Measurements from ENCODE around the gene DDX25.
"Not testable (repeated sequence)": the region's sequence is repeated elsewhere in the genome, so short reads cannot be mapped to it uniquely, and the experiment has no call there.

Gene DDX25

DNA sequence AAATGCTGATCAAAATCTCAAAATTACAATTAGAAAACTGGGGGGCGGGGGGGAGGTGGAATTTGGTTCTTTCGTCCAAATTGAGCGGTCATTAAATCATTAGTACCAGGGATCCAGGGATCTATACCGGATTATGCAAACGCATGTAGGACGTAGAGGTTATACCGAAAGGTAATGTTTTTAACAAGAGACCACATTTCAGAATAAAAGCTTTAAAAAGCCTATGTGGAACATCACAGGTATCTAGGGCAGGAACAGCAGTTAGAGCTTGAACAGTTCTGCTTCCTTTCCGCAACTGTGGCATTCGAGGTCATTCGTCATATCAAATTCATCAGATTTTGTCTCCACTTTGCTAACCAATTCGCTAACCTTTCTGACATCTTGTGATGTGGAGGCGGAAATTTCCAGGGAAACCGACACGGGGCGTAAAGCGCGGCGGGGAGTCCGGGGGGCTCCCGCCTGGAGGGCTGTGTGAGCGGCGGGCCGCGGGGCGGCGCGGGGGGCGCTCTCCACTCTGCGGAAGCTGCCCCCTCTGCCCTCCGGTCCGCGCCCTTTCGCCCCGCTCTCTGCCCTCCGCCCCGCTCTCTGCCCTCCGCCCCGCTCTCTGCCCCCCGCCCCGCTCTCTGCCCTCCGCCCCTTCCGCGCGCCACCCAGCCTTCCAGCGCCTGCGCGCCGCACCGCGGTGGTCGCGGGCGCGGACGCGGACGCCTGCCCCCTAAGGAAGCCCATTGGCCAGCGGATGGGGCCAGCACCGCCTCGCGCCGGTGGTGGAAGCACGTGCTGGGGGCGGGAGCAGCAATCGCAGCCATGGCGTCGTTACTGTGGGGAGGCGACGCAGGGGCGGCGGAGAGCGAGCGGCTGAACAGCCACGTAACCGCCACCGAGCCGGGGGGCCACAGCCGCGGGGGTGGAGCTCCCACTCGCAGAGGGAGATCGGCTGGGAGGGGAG, at the start of gene DDX25:
Gene DDX25, plus strand, starts transcription at position 798 of the 949 bp plus-strand sequence. Its CDS starts 10 bp downstream, at position 808.
- DNase-seq = peak; percentile 47

DNA sequence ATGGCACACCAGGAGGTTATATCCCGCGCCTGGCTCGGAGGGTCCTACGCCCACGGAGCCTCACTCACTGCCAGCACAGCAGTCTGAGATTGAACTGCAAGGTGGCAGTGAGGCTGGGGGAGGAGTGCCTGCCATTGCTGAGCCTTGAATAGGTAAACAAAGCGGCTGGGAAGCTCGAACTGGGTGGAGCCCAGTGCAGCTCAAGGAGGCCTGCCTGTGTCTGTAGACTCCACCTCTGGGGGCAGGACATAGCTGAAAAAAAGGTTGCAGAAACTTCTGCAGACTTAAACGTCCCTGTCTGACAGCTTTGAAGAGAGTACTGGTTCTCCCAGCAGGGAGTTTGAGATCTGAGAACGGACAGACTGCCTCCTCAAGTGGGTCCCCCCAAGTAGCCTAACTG, 46.6 kb upstream of the DDX25 start:
- DNase-seq = not testable (repeated sequence)

DNA sequence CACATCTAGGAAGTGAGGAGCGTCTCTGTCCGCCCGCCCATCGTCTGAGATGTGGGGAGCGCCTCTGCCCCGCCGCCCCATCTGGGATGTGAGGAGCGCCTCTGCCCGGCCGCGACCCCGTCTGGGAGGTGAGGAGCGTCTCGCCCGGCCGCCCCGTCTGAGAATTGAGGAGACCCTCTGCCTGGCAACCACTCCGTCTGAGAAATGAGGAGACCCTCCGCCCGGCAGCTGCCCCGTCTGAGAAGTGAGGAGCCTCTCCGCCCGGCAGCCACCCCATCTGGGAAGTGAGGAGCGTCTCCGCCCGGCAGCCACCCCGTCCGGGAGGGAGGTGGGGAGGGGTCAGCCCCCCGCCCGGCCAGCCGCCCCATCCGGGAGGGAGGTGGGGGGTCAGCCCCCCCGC, 41.5 kb upstream of the DDX25 start:
- not testable (repeated sequence) for DNase-seq

DNA sequence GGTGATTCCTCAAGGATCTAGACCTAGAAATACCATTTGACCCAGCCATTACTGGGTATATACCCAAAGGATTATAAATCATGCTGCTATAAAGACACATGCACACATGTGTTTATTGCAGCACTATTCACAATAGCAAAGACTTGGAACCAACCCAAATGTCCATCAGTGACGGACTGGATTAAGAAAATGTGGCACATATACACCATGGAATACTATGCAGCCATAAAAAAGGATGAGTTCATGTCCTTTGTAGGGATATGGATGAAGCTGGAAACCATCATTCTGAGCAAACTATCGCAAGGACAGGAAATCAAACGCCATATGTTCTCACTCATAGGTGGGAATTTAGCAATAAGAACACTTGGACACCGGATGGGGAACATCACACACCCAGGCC, 39.0 kb upstream of the DDX25 start:
- DNase-seq = not testable (repeated sequence)

DNA sequence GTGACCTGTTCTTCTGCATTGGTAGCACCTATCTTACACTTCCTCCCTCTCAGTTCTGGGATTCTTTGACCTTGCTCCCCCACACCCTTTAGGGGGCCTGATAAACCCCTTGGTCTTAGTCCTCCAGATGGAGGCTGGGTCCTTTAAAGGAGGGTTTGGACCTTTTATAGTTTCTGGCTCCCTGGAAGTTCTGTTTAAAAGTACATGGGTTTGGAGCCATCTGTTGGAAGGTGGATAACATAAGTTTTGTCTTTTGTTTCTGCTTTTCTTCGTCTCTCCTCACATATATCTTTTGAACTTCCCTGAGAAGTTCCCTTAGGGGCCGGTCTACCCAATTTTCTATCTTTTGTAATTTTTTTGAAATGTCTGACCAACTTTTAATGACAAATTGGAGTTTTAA, 34.8 kb upstream of the DDX25 start:
- DNase-seq = no peak

DNA sequence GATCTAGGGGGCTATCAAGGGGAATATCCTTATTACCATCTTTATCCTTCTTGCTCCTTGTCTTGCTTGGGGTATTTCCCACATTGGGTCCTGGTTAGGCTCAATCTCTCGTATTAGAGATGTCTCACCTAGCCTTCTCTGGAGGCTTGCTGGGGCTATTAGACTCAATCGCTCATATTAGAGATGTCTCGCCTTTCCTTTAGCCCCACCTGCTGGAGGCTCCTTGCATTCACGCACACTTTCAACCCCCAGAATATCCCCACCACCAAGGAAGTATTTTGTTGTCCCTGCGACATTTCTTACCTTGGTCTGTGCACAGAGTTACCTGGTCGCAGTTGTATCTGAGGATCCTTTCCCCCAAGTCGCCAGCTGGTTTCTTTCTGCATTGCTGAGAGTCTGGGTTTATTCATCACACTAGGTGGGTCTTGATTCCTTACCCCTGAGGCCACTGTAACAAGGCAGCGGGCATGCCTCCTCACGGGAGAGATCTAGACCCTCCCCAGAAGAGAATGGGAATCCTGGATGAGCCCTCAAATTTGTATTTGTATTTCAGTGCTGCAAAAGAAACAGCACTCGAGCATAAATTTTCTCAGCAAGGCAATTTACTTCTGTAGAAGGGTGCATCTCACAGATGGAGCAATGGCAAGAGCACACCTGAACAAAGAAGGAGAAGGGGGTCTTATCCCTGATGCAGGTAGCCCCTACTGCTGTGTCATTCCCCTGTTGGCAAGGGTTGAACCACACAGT, 32.7 kb upstream of the DDX25 start:
- DNase-seq = no peak

DNA sequence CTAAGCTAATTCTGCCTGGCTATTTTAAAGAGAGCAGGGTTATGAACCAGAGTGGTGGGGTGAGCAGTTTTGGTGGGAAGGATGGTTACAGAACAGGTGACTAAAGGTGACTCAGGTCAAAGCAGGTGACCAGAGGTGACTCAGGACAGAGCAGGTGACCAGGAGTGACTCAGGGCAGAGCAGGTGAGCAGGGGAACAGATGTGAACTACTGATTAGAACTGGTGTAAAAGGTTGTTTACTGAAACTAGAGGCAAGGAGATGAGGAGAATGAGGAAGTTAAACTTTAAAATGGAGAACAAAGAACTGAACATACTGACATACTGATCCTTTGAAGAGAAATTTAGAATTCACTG, 32.2 kb upstream of the DDX25 start:
- no peak for DNase-seq

DNA sequence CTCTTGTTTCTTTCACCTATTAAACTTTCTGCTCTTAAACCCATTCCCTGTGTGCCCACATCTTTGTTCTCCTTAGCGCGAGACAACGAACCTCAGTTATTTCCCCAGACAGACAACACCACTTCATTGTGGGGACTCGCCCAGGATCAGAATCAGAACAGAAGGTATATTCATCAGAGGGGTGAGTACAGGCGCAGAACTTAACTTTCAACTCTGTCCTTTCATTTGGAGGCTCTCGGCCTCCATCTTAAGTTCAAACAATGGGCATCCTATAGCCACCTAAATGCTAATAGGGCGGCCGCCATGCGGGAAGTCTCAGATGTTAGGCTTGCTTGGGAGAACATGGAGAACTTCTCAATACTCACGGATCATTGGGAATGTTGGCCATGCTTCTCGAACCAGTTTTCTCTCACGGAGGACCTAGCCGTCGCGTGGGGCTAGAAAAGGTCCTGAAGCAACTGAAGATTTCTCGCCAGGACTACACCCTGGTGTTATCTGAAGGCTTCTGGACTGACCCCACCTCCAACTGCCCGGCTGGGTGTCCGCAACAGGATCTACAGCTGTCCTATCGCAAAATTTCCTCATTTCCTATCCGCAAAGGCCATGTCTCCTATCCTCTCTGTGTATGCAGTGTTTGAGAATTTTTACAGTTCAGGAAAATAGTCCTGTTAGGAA, 30.3 kb upstream of the DDX25 start:
- DNase-seq = no peak

DNA sequence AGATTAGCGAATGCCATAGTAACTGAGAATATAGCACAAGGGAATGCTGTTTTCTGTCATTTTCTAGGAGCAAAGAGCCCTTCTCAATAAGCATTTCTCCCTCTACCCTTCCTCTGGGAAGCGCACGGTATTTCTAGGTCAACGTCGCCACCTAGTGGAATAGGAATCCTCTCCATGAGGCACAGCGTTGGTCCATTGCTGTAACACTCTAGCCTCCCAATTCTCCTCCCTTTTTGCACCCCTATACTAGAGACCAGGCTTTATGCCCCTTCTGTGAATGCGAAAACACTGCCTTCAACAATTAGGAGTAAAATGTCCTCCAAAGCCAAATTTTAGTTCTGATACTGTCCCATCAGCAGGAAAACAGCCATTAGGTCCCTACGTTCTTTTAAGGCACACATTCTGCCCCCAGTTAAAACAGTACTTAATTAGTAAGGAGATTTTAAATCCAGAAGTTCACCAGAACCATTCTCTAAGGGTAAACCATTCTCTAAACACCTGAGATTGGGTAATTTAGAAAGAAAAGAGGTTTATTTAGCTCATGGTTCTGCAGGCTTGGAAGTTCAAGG, 29.7 kb upstream of the DDX25 start:
- no peak for DNase-seq

DNA sequence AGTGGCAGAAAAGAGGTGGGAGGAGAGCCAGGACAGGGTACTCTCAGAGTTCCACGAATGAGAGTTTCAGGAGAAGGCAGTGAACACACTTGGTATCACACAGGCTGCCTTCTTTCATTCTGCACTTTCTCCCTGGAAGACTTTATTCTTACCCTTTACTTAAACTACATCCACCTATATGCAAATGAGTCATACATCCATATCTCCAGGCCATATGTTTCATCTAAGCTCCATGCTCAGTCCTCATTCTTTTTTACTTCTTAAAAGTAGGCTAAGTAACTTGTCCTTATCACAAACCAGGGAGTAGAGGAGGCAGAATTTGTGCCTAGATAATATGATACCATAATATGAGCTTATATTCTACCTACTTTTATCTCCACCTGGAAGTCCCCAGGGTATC, 23.0 kb upstream of the DDX25 start:
- DNase-seq = no peak

DNA sequence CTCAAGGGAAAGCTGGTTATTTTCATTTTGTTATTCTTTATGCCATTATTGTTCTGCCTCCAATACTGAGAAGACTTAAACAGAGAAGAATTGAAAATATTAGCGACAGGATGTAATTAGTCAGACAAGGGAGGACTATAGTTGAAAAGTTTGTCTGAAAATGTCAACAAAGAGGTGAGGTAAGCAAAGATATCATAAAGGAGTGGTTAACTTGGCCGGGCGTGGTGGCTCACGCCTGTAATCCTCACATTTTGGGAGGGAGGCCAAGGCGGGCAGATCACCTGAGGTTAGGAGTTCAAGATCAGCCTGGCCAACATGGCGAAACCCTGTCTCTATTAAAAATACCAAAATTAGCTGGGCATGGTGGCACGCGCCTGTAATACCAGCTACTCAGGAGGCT, 20.9 kb upstream of the DDX25 start:
- DNase-seq = no peak

DNA sequence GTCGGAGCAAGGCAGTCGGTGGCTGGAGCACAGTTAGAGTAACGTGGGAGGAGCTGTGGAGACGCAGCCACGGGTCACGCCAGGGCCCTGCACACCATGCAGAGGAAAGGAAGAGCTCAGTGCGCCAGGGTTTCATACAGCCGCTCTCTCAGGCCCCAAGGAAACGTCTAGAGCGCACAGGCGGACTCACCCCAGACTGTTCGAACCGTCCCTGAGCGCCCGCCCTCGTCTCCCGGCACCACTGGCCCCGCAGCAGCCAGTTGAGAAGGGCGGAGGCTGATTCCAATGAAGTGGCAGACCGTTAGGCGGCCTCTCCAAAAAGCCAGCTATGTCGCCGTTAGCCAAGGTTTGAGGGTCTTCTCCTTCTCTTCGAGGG, 17.3 kb upstream of the DDX25 start:
- peak; percentile 70 for DNase-seq

DNA sequence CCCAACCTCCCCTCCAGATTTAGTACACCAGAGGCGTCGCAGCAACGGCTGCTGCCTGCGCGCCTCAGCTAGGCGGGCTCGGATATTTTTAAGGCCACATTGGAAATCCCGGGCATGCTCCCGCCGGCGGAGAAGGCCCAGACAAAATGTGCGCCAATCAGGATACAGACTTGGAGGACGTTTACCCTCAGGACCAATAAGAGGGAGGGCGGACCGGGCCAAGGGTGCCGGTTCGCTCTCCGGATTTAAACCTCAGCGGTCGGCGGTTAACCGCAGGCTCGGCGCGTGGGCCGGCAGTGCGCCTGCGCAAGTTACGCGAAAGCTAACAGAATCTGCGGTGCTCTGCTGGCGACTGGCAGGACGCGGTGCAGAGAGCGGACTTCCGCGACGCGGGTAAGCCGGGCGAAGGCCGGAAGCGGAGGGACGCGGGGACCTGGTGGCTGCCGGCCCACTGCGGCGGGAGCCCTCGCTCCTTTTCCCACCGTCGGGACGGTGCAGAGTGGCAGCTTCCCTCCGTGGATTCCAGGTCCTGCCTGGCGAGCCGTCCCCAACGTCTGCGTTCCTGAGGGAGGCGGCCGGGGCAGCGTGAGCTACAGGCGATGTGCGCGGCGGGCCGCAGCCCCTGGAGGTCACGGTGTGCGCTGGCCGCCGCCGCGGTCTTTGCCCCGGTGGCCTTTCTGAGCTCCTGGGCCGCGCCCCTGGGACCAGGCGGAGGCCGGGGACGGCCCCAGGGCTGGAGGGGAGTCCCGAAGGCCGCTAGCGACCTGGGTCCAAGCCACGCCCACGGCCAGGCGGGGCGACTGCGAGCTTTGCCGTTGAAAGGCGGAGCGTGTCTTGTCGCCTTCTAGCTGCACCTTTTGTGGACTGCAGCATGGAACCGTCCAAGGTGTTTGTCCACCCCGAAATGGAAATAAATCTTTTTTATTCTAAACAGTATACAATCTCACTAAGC, 16.7 kb upstream of the DDX25 start, which contains the start of gene HYLS1:
Gene HYLS1, plus strand, starts transcription at position 296 of the 952 bp plus-strand sequence. CDS start 11,701 bp downstream, outside the sequence.
- peak; percentile 96 for DNase-seq

DNA sequence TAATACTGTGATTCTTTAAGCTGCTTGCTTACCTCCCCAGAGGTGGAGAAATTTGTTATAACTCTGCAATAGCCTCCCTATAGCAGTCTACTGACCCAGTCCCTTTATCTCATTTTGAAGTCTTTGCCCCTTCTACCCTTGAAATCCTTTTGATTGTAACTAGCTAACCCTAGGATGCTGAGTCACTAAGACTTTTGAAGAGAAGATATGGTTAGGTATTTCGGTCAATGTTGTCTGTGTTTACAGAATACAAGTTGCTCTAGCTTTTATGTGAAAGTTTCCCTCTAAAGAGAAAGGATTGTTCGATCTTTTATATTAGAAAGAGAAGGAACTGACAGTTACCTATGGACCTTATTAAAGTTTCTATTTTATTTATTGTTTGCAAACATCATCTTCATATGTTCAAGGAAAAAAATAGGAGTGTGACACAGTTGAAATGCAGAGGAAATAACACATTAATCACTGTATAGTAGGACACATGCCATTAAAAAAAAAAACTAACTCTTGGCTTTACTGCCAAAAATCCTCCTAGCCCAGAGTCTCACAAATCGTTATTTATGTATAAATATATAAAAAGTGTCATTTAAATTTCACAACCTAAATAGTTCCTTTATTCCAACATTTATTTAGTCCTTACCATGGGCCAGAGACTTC, 13.7 kb upstream of the DDX25 start:
- DNase-seq = no peak

DNA sequence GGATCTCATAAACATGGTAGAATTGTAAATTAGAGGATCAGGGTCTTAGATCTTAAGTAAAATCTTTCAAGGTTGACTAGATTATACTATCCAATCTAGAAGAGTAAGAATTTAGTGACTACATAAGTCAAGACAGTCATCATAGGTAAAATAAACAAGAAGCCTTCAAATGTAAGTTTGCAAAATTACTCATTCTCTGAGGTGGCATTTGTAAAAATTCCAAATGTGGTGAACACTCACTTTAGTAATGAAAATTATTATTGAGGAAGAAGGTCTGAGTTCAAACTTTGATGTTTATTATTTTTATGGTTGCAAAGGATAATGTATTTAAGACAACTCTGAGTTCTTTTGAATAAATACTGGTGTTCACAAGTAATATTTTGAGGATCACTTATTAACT, 12.2 kb upstream of the DDX25 start:
- DNase-seq = no peak

DNA sequence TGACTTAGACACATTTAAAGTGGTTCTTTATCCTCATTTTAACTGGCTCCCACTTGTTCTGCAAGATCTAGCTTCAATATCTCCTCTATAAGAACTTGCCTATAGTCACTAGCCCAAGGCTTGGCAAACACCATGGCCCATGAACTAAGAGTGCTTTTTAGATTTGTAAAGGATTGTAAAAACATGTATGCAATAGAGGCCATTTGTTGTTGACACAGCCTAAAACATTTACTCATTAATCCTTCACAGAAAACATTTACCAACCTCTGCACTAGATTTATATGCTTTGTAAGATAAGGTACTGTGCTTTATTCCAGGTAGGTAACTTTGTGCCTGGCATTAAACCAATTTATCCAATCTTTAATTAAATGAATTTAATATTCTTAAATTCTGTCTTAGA, 11.3 kb upstream of the DDX25 start:
- no peak for DNase-seq

DNA sequence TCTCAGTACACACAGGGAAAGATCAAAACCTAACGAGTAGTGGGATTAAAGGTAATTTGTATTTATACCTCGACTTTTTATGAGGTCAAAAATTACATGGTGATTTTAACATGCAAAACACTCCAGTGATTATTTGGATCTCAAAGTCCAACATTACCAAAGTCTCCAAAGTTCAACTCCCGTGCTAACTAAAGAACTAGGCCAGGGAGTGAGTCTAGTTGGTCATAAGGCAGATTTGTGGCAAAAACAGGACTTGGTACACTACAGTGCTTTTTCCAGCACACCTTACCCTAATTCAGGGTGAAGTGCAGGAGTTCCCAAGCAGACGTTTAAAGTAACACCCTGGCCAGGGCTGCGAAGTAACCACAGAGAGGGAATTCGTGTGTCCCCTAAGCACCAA, 2.4 kb upstream of the DDX25 start:
- DNase-seq = no peak

DNA sequence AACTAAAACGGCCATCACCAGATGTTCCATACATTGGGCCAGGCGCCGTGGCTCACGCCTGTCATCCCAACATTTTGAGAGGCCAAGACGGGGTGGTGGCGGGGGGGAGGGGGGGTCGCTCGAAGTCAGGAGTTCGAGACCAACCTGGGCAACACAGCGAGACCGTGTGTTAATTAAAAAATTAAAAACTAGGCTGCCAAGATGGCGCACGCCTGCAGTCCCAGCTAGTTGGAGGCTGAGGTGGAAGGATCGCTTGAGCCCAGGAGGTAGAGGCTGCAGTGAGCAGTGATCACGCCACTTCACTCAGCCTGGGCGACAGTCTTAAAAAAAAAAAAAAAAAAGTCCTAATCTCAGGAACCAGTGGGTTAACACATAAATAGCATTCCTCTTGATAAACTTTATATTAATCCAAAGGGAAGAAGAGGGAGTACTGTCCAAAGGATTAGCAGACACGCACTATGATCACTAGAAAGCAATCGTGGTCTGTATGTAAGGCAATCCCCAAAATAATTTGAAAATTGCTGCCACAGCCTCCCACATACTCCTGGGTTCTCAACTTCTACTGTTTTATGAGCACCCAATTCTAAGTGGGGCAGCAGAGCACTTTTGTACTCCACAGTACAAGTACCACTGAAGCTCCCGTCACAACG, 1.9 kb upstream of the DDX25 start:
- DNase-seq = no peak

DNA sequence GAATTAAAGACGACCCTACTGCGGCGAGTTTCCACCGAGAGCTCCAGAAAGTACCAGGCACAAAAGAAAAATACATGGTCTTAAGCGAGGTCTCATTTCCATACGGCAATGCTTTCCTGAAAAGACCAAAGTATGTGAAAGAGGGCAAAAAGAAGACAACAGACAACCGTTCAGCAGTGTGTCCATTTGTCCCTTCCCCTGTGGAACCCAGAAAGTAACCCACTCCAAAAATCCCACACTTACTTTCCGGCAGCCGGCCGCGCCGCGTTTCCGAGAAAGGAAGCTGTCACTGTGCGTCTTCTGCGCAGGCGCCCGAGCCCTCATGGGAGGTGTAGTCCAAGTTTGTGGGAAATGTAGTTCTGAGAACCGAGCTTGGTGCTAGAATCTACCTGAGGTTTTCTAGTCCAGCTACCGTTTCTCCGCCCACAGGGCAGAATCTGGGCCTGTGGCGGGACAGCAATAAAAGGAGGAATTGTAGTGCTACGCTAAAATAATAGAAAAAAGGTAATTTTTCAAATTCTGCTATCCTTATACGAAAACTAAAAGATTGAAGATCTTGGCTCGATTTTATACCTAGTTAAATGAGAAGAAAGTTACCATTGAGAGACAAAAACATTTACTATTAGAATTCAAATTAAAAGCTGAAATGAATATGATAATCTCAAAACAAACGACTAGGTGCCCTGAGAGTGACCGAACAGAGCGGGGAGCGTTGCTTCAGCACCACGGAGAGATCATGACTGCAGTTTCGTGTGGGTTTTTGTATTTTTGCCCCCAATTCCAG, 1.2 kb upstream of the DDX25 start, which contains the start of gene PUS3:
Gene PUS3, minus strand, starts transcription at position 280 of the 784 bp plus-strand sequence. CDS start 6,922 bp downstream, outside the sequence.
- peak; percentile 93 for DNase-seq

DNA sequence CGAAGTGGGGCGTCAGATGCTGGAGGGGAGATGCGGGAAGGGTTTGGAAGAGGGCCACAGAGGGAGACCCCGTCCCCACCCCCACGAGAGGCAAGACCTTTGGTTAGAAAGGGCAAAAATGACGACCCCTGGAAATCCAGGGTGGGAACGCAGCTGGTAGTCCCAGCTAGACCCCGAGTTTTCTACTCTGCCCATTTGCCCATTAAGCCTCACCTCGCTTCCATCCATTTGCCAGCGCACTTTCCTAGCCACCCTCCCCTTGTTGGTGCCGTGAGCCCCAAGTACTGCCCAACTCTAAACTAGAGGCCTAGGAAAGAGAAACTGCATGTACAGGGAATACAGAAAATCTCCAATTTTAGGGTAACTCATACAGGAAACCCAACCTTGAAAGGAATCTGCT, 370 bp downstream of the DDX25 start:
- DNase-seq = no peak
